OCI-LY3 (cell line): ENCODE results near the gene TK1.

Experiments
- H2AFZ ChIP-seq: fragments of 200-600, 300-600 bp; shearing (Covaris generic); 2 replicates; pipeline ENCODE4 v1.6.0; 2014; ENCODE audit warnings: antibody characterized with exemption, low read depth, low read length
- H3K27ac ChIP-seq: fragments of 200-600, 300-600 bp; sonication (generic); 2 replicates; pipeline ENCODE4 v1.5.1; 2014; ENCODE audit warnings: mild to moderate bottlenecking, low read length, moderate library complexity, mixed read lengths
- H3K27me3 ChIP-seq: fragments of 200-600, 300-600 bp; sonication (generic); 2 replicates; pipeline ENCODE4 v1.6.1; 2014; ENCODE audit warnings: low read depth, low read length, mixed read lengths
- H3K36me3 ChIP-seq: fragments of 200-600, 300-600 bp; sonication (generic); replicated peaks from 2 replicates; pipeline ENCODE3; 2014; ENCODE audit warnings: low read depth, low read length, mixed read lengths
- H3K4me1 ChIP-seq: fragments of 300-600, 200-600 bp; sonication (generic); 2 replicates; pipeline ENCODE4 v1.6.1; 2014; ENCODE audit warnings: low read length, mixed read lengths
- H3K4me2 ChIP-seq: fragments of 200-600, 300-600 bp; sonication (generic); 2 replicates; pipeline ENCODE4 v1.6.1; 2014; ENCODE audit warnings: low read length, mixed read lengths
- H3K4me3 ChIP-seq: fragments of 300-600, 200-600 bp; sonication (generic); 2 replicates; pipeline ENCODE4 v1.5.1; 2014; ENCODE audit warnings: antibody characterized with exemption, mild to moderate bottlenecking, low read length, moderate library complexity
- H3K79me2 ChIP-seq: fragments of 300-600, 200-600 bp; shearing (Covaris generic); 2 replicates; pipeline ENCODE4 v1.6.1; 2014; ENCODE audit warnings: mild to moderate bottlenecking, low read length, mixed read lengths
- H3K9ac ChIP-seq: fragments of 300-600, 200-600 bp; shearing (Covaris generic); 2 replicates; pipeline ENCODE4 v1.6.0; 2014; ENCODE audit warnings: mild to moderate bottlenecking, low read length, moderate library complexity
- H3K9me3 ChIP-seq: fragments of 200-600, 300-600 bp; shearing (Covaris generic); 2 replicates; pipeline ENCODE4 v1.6.1; 2014; ENCODE audit warnings: low read length, mixed read lengths; ENCODE audit not compliant: insufficient read depth
- H4K20me1 ChIP-seq: fragments of 200-600, 300-600 bp; sonication (generic); 2 replicates; pipeline ENCODE4 v1.6.1; 2016; ENCODE audit warnings: low read length, mixed read lengths; ENCODE audit not compliant: insufficient read depth
- EZH2phosphoT487 ChIP-seq: fragments of 200-600 bp; shearing (Covaris generic); IDR thresholded peaks from 2 replicates; pipeline ENCODE4 v1.6.1; 2018; ENCODE audit warnings: antibody characterized with exemption, mixed run types, low read depth
- TF ChIP-seq, protein P1 (sequence below): fragments of 200-600, 300-600 bp; sonication (generic); IDR thresholded peaks from 2 replicates; pipeline ENCODE4 v1.5.1; 2014; ENCODE audit warnings: antibody characterized with exemption, low read length, low read depth

Gene TK1

DNA sequence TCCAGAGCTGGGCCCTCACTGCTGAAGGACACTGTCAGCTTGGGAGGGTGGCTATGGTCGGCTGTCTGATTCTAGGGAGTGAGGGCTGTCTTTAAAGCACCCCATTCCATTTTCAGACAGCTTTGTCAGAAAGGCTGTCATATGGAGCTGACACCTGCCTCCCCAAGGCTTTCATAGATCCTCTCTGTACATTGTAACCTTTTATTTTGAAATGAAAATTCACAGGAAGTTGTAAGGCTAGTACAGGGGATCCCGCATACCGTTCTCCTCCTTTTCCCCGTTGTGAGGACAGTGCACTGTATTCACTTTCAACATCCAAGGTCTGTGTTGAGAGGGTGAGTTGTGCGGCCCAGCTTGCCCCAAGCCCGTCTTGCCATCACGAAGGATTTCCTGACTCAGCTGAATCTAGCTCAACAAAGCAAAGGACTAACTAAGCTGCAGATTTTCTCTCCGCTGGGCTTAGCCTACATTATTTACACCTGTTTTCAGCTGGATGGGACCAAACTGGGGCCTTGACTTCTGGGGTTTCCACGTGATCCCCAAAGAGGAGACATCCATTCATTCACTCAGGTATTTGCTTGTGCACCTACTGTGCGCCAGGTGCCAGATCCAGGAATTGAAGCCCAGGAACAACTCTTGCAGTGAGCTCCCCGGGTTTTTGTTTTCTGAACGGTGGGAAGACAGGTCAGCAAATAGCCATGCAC lies 39.4 kb upstream of the TK1 start:
- Histone ChIP-seq H3K9me3 (no peaks in the 10 kb centered on the region), H3K4me2 (no peak overlapping the region), H3K27ac (no peak overlapping the region), H3K4me3 (no peak overlapping the region), H2AFZ (no peak overlapping the region), H3K27me3 (peaks cover 7% of the 10 kb centered on the region; the same call in 1 of the 2 replicates), H3K79me2 (no peaks in the 10 kb centered on the region), H3K4me1 (peaks cover 18% of the 10 kb centered on the region), H3K36me3 (peaks cover 32% of the 10 kb centered on the region), H3K9ac (no peak overlapping the region), H4K20me1 (no peaks in the 10 kb centered on the region)
- no peak for TF ChIP-seq EZH2phosphoT487
- TF ChIP-seq, protein P1, sequence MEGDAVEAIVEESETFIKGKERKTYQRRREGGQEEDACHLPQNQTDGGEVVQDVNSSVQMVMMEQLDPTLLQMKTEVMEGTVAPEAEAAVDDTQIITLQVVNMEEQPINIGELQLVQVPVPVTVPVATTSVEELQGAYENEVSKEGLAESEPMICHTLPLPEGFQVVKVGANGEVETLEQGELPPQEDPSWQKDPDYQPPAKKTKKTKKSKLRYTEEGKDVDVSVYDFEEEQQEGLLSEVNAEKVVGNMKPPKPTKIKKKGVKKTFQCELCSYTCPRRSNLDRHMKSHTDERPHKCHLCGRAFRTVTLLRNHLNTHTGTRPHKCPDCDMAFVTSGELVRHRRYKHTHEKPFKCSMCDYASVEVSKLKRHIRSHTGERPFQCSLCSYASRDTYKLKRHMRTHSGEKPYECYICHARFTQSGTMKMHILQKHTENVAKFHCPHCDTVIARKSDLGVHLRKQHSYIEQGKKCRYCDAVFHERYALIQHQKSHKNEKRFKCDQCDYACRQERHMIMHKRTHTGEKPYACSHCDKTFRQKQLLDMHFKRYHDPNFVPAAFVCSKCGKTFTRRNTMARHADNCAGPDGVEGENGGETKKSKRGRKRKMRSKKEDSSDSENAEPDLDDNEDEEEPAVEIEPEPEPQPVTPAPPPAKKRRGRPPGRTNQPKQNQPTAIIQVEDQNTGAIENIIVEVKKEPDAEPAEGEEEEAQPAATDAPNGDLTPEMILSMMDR, result no peak

DNA sequence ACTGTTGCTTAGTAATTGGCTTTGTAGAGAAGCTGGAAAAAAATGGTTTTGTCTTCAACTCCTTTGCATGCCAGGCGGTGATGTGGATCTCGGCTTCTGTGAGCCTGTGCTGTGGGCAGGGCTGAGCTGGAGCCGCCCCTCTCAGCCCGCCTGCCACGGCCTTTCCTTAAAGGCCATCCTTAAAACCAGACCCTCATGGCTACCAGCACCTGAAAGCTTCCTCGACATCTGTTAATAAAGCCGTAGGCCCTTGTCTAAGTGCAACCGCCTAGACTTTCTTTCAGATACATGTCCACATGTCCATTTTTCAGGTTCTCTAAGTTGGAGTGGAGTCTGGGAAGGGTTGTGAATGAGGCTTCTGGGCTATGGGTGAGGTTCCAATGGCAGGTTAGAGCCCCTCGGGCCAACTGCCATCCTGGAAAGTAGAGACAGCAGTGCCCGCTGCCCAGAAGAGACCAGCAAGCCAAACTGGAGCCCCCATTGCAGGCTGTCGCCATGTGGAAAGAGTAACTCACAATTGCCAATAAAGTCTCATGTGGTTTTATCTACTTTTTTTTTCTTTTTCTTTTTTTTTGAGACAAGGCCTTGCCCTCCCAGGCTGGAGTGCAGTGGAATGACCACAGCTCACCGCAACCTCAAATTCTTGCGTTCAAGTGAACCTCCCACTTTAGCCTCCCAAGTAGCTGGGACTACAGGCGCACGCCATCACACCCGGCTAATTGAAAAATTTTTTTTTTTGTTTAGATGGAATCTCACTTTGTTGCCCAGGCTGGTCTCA lies 38.4 kb upstream of the TK1 start:
- Histone ChIP-seq H3K4me2 (no peak overlapping the region), H4K20me1 (no peaks in the 10 kb centered on the region), H3K9me3 (no peaks in the 10 kb centered on the region), H3K9ac (no peak overlapping the region), H3K4me3 (no peak overlapping the region), H3K36me3 (peaks cover 36% of the 10 kb centered on the region), H2AFZ (no peak overlapping the region), H3K4me1 (peaks cover 10% of the 10 kb centered on the region), H3K27ac (no peak overlapping the region), H3K79me2 (no peaks in the 10 kb centered on the region), H3K27me3 (no peaks in the 10 kb centered on the region; the same call in 1 of the 2 replicates)
- TF ChIP-seq EZH2phosphoT487, result no peak
- TF ChIP-seq, protein P1, result no peak

DNA sequence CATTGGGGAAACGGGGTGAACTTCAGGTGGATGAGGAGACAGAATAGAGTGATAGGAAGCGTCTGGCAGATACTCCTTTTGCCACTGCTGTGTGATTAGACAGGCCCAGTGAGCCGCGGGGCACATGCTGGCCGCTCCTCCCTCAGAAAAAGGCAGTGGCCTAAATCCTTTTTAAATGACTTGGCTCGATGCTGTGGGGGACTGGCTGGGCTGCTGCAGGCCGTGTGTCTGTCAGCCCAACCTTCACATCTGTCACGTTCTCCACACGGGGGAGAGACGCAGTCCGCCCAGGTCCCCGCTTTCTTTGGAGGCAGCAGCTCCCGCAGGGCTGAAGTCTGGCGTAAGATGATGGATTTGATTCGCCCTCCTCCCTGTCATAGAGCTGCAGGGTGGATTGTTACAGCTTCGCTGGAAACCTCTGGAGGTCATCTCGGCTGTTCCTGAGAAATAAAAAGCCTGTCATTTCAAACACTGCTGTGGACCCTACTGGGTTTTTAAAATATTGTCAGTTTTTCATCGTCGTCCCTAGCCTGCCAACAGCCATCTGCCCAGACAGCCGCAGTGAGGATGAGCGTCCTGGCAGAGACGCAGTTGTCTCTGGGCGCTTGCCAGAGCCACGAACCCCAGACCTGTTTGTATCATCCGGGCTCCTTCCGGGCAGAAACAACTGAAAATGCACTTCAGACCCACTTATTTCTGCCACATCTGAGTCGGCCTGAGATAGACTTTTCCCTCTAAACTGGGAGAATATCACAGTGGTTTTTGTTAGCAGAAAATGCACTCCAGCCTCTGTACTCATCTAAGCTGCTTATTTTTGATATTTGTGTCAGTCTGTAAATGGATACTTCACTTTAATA lies 37.6 kb upstream of the TK1 start:
- H3K4me2 ChIP-seq, result no peak overlapping the region
- H3K27me3 ChIP-seq, result no peaks in the 10 kb centered on the region; the same call in 1 of the 2 replicates
- no peak overlapping the region for H3K27ac ChIP-seq
- no peaks in the 10 kb centered on the region for H3K79me2 ChIP-seq
- no peak for TF ChIP-seq EZH2phosphoT487
- TF ChIP-seq, protein P1, result no peak
- no peaks in the 10 kb centered on the region for H4K20me1 ChIP-seq
- no peak overlapping the region for H3K4me3 ChIP-seq
- H3K4me1 ChIP-seq, result peaks cover 9% of the 10 kb centered on the region
- peaks cover 40% of the 10 kb centered on the region for H3K36me3 ChIP-seq
- H2AFZ ChIP-seq, result no peak overlapping the region
- H3K9me3 ChIP-seq, result no peaks in the 10 kb centered on the region
- no peak overlapping the region for H3K9ac ChIP-seq
